ENCODE measurements around the gene DCAF5.

- TF ChIP-seq SMAD3 (CRISPR knock-in tag; IDR thresholded peaks at IDR 0.05) (no peak), ESRRA (CRISPR knock-in tag; IDR thresholded peaks at IDR 0.05; ENCODE audit: low read depth) (no peak), SRSF1 (optimal IDR thresholded peaks at IDR 0.05; ENCODE audit: low read depth, low read length) (no peak), TERF1 (CRISPR knock-in tag; IDR thresholded peaks at IDR 0.05) (no peak), FOXJ3 (CRISPR knock-in tag; IDR thresholded peaks at IDR 0.05; ENCODE audit: borderline replicate concordance) (no peak), E2F1 (CRISPR knock-in tag; IDR thresholded peaks at IDR 0.05) (no peak)
Measured at GRCh38 chr14:69091006-69091405, 61.9 kb downstream of the DCAF5 start.

Measured in HepG2 (cell line).